Erythroblast (primary cell): Measurements from ENCODE around the gene MPO.

Experiments used
- GATA1 ChIP-seq: IDR thresholded peaks from 2 replicates; pipeline ENCODE4 v1.6.1; 2011; ENCODE audit warnings: low read depth, mild to moderate bottlenecking, control low read depth, low read length, moderate library complexity
- POLR2A ChIP-seq: IDR thresholded peaks from 2 replicates; pipeline ENCODE4 v1.6.1; 2011; ENCODE audit warnings: mild to moderate bottlenecking, low read length

GRCh38 chr17:58234512-58234911, 46.2 kb downstream of the MPO start:
- no peak for TF ChIP-seq POLR2A
- no peak for TF ChIP-seq GATA1
